HepG2 (cell line): ENCODE data around the gene MFAP3L.

Experiments used
- CHD4 ChIP-seq: fragments of 200-600 bp; sonication (generic); IDR thresholded peaks from 2 replicates; pipeline ENCODE4 v1.7.0; 2017; ENCODE audit warnings: mild to moderate bottlenecking, low read length, borderline replicate concordance
- CREM ChIP-seq, 2 experiments: sonication (generic) in 1 of 2; formaldehyde crosslinking in 1 of 2; IDR thresholded peaks; 2 replicates each; pipeline versions ENCODE4 v1.4.0 to v1.6.1; 2016 to 2020; ENCODE audit warnings: antibody characterized with exemption in 1 of 2, mild to moderate bottlenecking in 1 of 2, missing genetic modification reagents in 1 of 2
- GTF2F1 ChIP-seq: fragments of 150-350 bp; IDR thresholded peaks from 2 replicates; pipeline ENCODE4 v1.6.1; 2014; ENCODE audit warnings: low read length
- HNF4G ChIP-seq, 2 experiments: sonication (generic) in 1 of 2; formaldehyde crosslinking in 1 of 2; IDR thresholded peaks; 2 replicates each; pipeline versions ENCODE4 v1.4.0 to v1.6.1; 2011 to 2020; ENCODE audit warnings: borderline replicate concordance in 2 of 2, low read depth in 2 of 2, mild to moderate bottlenecking in 2 of 2, low read length in 1 of 2, missing genetic modification reagents in 1 of 2, moderate library complexity in 1 of 2
- JUN ChIP-seq: sonication (generic); formaldehyde crosslinking; IDR thresholded peaks from 2 replicates; pipeline ENCODE4 v1.4.0; 2020; ENCODE audit warnings: mild to moderate bottlenecking, missing genetic modification reagents
- POLR2A ChIP-seq, 2 experiments: IDR thresholded peaks; 2 replicates each; pipeline ENCODE4 v1.6.1; 2011; ENCODE audit warnings: low read depth in 2 of 2, low read length in 2 of 2, mild to moderate bottlenecking in 1 of 2, moderate library complexity in 1 of 2; ENCODE audit not compliant: insufficient read depth in 1 of 2
- POLR2AphosphoS5 ChIP-seq: IDR thresholded peaks from 2 replicates; pipeline ENCODE4 v1.6.1; 2012; ENCODE audit warnings: low read depth, low read length
- RAD51 ChIP-seq: fragments of 450-650 bp; IDR thresholded peaks from 2 replicates; pipeline ENCODE4 v1.6.1; 2016; ENCODE audit warnings: borderline replicate concordance
- ZNF737 ChIP-seq: sonication (generic); formaldehyde crosslinking; IDR thresholded peaks from 2 replicates; pipeline ENCODE4 v1.5.0; 2020; ENCODE audit warnings: missing genetic modification reagents, mild to moderate bottlenecking, borderline replicate concordance
- TF ChIP-seq, protein P1 (sequence below): sonication (generic); formaldehyde crosslinking; IDR thresholded peaks from 2 replicates; pipeline ENCODE4 v1.4.0; 2020; ENCODE audit warnings: missing genetic modification reagents, borderline replicate concordance
- TF ChIP-seq, protein P2 (sequence below): sonication (generic); formaldehyde crosslinking; IDR thresholded peaks from 2 replicates; pipeline ENCODE4 v1.5.0; 2020; ENCODE audit warnings: mild to moderate bottlenecking, missing genetic modification reagents, moderate library complexity
- TF ChIP-seq, protein P3 (sequence below), 2 experiments: sonication (generic) in 1 of 2; formaldehyde crosslinking in 1 of 2; IDR thresholded peaks; 2 replicates each; pipeline versions ENCODE4 v1.5.1 to v1.6.1; 2011 to 2020; ENCODE audit warnings: borderline replicate concordance in 1 of 2, low read depth in 1 of 2, low read length in 1 of 2, mild to moderate bottlenecking in 1 of 2, missing genetic modification reagents in 1 of 2, moderate library complexity in 1 of 2

DNA sequence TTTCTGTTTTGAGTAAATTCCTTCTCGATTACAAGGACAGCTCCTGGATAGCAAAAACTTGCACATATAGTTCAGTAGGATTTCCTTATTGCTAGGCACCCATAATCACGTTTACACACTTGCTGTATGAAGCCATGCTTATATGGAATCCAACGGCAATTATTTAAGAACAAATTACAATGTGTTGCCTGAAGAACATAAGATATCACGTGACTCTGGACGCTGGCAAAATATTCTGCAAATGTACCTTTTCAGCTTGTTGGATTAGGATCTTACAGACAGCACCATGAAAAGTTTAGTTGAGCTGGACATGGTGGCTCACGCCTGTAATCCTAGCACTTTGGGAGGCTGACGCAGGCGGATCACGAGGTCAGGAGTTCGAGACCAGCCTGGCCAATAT, 17.4 kb downstream of the MFAP3L start:
- TF ChIP-seq POLR2AphosphoS5 (no peak), ZNF737 (CRISPR knock-in tag) (no peak), JUN (no peak), HNF4G (IDR thresholded peaks at IDR 0.05; ENCODE audit: borderline replicate concordance, low read depth, low read length) (no peak), HNF4G (CRISPR knock-in tag; IDR thresholded peaks at IDR 0.05; ENCODE audit: borderline replicate concordance, low read depth) (no peak), RAD51 (no peak), CHD4 (no peak), CREM (IDR thresholded peaks at IDR 0.05) (no peak), CREM (CRISPR knock-in tag; IDR thresholded peaks at IDR 0.05) (no peak), POLR2A (IDR thresholded peaks at IDR 0.05; ENCODE audit: insufficient read depth in 1 of 2, low read depth in 2 of 2, low read length in 2 of 2) (no peak), GTF2F1 (no peak)
- TF ChIP-seq, protein P1, sequence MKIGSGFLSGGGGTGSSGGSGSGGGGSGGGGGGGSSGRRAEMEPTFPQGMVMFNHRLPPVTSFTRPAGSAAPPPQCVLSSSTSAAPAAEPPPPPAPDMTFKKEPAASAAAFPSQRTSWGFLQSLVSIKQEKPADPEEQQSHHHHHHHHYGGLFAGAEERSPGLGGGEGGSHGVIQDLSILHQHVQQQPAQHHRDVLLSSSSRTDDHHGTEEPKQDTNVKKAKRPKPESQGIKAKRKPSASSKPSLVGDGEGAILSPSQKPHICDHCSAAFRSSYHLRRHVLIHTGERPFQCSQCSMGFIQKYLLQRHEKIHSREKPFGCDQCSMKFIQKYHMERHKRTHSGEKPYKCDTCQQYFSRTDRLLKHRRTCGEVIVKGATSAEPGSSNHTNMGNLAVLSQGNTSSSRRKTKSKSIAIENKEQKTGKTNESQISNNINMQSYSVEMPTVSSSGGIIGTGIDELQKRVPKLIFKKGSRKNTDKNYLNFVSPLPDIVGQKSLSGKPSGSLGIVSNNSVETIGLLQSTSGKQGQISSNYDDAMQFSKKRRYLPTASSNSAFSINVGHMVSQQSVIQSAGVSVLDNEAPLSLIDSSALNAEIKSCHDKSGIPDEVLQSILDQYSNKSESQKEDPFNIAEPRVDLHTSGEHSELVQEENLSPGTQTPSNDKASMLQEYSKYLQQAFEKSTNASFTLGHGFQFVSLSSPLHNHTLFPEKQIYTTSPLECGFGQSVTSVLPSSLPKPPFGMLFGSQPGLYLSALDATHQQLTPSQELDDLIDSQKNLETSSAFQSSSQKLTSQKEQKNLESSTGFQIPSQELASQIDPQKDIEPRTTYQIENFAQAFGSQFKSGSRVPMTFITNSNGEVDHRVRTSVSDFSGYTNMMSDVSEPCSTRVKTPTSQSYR (CRISPR knock-in tag): no peak
- TF ChIP-seq, protein P2, sequence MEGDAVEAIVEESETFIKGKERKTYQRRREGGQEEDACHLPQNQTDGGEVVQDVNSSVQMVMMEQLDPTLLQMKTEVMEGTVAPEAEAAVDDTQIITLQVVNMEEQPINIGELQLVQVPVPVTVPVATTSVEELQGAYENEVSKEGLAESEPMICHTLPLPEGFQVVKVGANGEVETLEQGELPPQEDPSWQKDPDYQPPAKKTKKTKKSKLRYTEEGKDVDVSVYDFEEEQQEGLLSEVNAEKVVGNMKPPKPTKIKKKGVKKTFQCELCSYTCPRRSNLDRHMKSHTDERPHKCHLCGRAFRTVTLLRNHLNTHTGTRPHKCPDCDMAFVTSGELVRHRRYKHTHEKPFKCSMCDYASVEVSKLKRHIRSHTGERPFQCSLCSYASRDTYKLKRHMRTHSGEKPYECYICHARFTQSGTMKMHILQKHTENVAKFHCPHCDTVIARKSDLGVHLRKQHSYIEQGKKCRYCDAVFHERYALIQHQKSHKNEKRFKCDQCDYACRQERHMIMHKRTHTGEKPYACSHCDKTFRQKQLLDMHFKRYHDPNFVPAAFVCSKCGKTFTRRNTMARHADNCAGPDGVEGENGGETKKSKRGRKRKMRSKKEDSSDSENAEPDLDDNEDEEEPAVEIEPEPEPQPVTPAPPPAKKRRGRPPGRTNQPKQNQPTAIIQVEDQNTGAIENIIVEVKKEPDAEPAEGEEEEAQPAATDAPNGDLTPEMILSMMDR: no peak
- TF ChIP-seq, protein P3, sequence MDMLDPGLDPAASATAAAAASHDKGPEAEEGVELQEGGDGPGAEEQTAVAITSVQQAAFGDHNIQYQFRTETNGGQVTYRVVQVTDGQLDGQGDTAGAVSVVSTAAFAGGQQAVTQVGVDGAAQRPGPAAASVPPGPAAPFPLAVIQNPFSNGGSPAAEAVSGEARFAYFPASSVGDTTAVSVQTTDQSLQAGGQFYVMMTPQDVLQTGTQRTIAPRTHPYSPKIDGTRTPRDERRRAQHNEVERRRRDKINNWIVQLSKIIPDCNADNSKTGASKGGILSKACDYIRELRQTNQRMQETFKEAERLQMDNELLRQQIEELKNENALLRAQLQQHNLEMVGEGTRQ (IDR thresholded peaks at IDR 0.05; ENCODE audit: low read depth, low read length): no peak
- TF ChIP-seq, protein P3 (CRISPR knock-in tag; IDR thresholded peaks at IDR 0.05; ENCODE audit: borderline replicate concordance): no peak
